ENCODE data around the gene HSPA2.

GRCh38 chr14:64562436-64562835 is 21.9 kb downstream of the HSPA2 start:
- no peak for TF ChIP-seq CTCF (IDR thresholded peaks at IDR 0.05)
- no peak for TF ChIP-seq POLR2AphosphoS5 (IDR thresholded peaks at IDR 0.05)
- TF ChIP-seq POLR2A (IDR thresholded peaks at IDR 0.05), result no peak

Data from gastroesophageal sphincter (tissue), 3 donors.